H9 (cell line): ENCODE measurements around the gene DEFB110. TPM values are rescaled to one million over a fixed set of nuclear protein-coding genes. Genes with fewer than 3 reads are reported as not detected.

Experiments
- DNase-seq: peaks from one replicate; pipeline ENCODE4 v3.0.0-alpha.2; 2017
- H2AFZ ChIP-seq: one replicate; pipeline ENCODE4 v1.6.1; 2013; ENCODE audit warnings: mild to moderate bottlenecking, low read length, control low read depth, moderate library complexity
- H2AK5ac ChIP-seq: 2 replicates; pipeline ENCODE4 v1.6.1; 2013; ENCODE audit warnings: low read length, control low read depth, mixed read lengths; ENCODE audit not compliant: insufficient read length
- H2BK120ac ChIP-seq: one replicate; pipeline ENCODE4 v1.6.1; 2013; ENCODE audit warnings: low read depth, mild to moderate bottlenecking, low read length, control low read depth, inconsistent platforms; ENCODE audit not compliant: poor library complexity, severe bottlenecking
- H2BK12ac ChIP-seq: 2 replicates; pipeline ENCODE4 v1.6.1; 2013; ENCODE audit warnings: low read length, control low read depth, mixed read lengths, low read depth; ENCODE audit not compliant: insufficient read length
- H2BK15ac ChIP-seq: 2 replicates; pipeline ENCODE4 v1.6.1; 2013; ENCODE audit warnings: low read depth, low read length, control low read depth
- H2BK20ac ChIP-seq: one replicate; pipeline ENCODE4 v1.6.1; 2013; ENCODE audit warnings: low read depth, mild to moderate bottlenecking, low read length, control low read depth, inconsistent platforms; ENCODE audit not compliant: poor library complexity, severe bottlenecking
- H2BK5ac ChIP-seq: 2 replicates; pipeline ENCODE4 v1.6.1; 2013; ENCODE audit warnings: low read length, control low read depth, mixed read lengths; ENCODE audit not compliant: insufficient read length
- H3K14ac ChIP-seq: 2 replicates; pipeline ENCODE4 v1.6.1; 2013; ENCODE audit warnings: low read length, control low read depth; ENCODE audit not compliant: insufficient read depth
- H3K18ac ChIP-seq: 2 replicates; pipeline ENCODE4 v1.6.1; 2013; ENCODE audit warnings: low read depth, mild to moderate bottlenecking, mixed read lengths, low read length, control low read depth; ENCODE audit not compliant: insufficient read length
- H3K23ac ChIP-seq: 2 replicates; pipeline ENCODE4 v1.6.1; 2013; ENCODE audit warnings: low read length, control low read depth, mixed read lengths, low read depth; ENCODE audit not compliant: insufficient read length
- H3K23me2 ChIP-seq: 2 replicates; pipeline ENCODE4 v1.6.1; 2013; ENCODE audit warnings: low read depth, mild to moderate bottlenecking, mixed read lengths, low read length, control low read depth; ENCODE audit not compliant: insufficient read length, poor library complexity, severe bottlenecking
- H3K27ac ChIP-seq: 2 replicates; pipeline ENCODE4 v1.5.1; 2013; ENCODE audit warnings: low read length, control low read depth, mixed read lengths, low read depth; ENCODE audit not compliant: insufficient read length
- H3K27me3 ChIP-seq: 2 replicates; pipeline ENCODE4 v1.6.1; 2013; ENCODE audit warnings: low read length, control low read depth, inconsistent platforms; ENCODE audit not compliant: insufficient read depth
- H3K4ac ChIP-seq: 2 replicates; pipeline ENCODE4 v1.6.1; 2013; ENCODE audit warnings: low read depth, mild to moderate bottlenecking, control low read depth, inconsistent platforms, low read length, moderate library complexity
- H3K4me1 ChIP-seq: 2 replicates; pipeline ENCODE4 v1.6.1; 2013; ENCODE audit warnings: low read length, control low read depth, inconsistent platforms; ENCODE audit not compliant: insufficient read depth
- H3K4me2 ChIP-seq: 2 replicates; pipeline ENCODE4 v1.6.1; 2013; ENCODE audit warnings: low read length, control low read depth, mixed read lengths; ENCODE audit not compliant: insufficient read length, insufficient read depth
- H3K56ac ChIP-seq: 2 replicates; pipeline ENCODE4 v1.6.1; 2013; ENCODE audit warnings: low read depth, mild to moderate bottlenecking, mixed read lengths, low read length, control low read depth; ENCODE audit not compliant: insufficient read length
- H3K79me1 ChIP-seq: 2 replicates; pipeline ENCODE4 v1.6.1; 2013; ENCODE audit warnings: low read depth, mild to moderate bottlenecking, moderate library complexity, low read length, control low read depth, inconsistent platforms; ENCODE audit not compliant: insufficient read depth, poor library complexity, severe bottlenecking
- H3K79me2 ChIP-seq: 2 replicates; pipeline ENCODE4 v1.6.1; 2013; ENCODE audit warnings: low read length, control low read depth, inconsistent platforms; ENCODE audit not compliant: insufficient read depth
- H3K9ac ChIP-seq: 2 replicates; pipeline ENCODE4 v1.6.1; 2013; ENCODE audit warnings: low read length, control low read depth, mixed read lengths; ENCODE audit not compliant: insufficient read length; ENCODE audit errors: extremely low read depth
- H3K9me3 ChIP-seq: one replicate; pipeline ENCODE4 v1.6.1; 2013; ENCODE audit warnings: low read depth, low read length, inconsistent platforms; ENCODE audit not compliant: control insufficient read depth
- H3T11ph ChIP-seq: one replicate; pipeline ENCODE4 v1.6.1; 2013; ENCODE audit warnings: mild to moderate bottlenecking, low read length, control low read depth, inconsistent platforms
- H4K20me1 ChIP-seq: one replicate; pipeline ENCODE4 v1.6.1; 2013; ENCODE audit not compliant: control insufficient read depth, insufficient read length, insufficient read depth
- H4K5ac ChIP-seq: 2 replicates; pipeline ENCODE4 v1.6.1; 2013; ENCODE audit warnings: low read depth, mild to moderate bottlenecking, mixed read lengths, low read length, control low read depth; ENCODE audit not compliant: insufficient read length
- H4K8ac ChIP-seq: replicated peaks from 2 replicates; pipeline ENCODE4 v1.6.1; 2013; ENCODE audit warnings: low read length, control low read depth, mixed read lengths, low read depth; ENCODE audit not compliant: insufficient read length
- H4K91ac ChIP-seq: 2 replicates; pipeline ENCODE4 v1.6.1; 2013; ENCODE audit warnings: low read depth, mild to moderate bottlenecking, moderate library complexity, mixed read lengths, low read length, control low read depth; ENCODE audit not compliant: insufficient read length
- H3K27ac Mint-ChIP-seq, 3 experiments: 2 replicates in 2 of 3; 3 replicates in 1 of 3; pipeline ENCODE4 v1.8.0; 2020 to 2021; ENCODE audit warnings: mixed read lengths in 3 of 3, mild to moderate bottlenecking in 1 of 3, moderate library complexity in 1 of 3
- H3K27me3 Mint-ChIP-seq: 2 replicates; pipeline ENCODE4 v1.8.0; 2021; ENCODE audit warnings: low read depth, mild to moderate bottlenecking, moderate library complexity, mixed read lengths
- H3K36me3 Mint-ChIP-seq, 3 experiments: 2 replicates in 2 of 3; 3 replicates in 1 of 3; pipeline ENCODE4 v1.8.0; 2020 to 2021; ENCODE audit warnings: low read depth in 3 of 3, mixed read lengths in 3 of 3; ENCODE audit not compliant: insufficient read depth in 1 of 3
- H3K4me1 Mint-ChIP-seq, 2 experiments: 2 replicates each; pipeline ENCODE4 v1.8.0; 2020; ENCODE audit warnings: mixed read lengths in 2 of 2
- H3K4me3 Mint-ChIP-seq, 2 experiments: 2 replicates in 1 of 2; 3 replicates in 1 of 2; pipeline ENCODE4 v1.8.0; 2020 to 2021; ENCODE audit warnings: mild to moderate bottlenecking in 2 of 2, mixed read lengths in 2 of 2, moderate library complexity in 1 of 2
- H3K9me3 Mint-ChIP-seq, 2 experiments: 2 replicates in 1 of 2; 3 replicates in 1 of 2; pipeline ENCODE4 v1.8.0; 2020; ENCODE audit warnings: mild to moderate bottlenecking in 2 of 2, mixed read lengths in 2 of 2, moderate library complexity in 1 of 2
- CTCF ChIP-seq: fragments of 200-600 bp; sonication (generic); conservative IDR thresholded peaks from 3 replicates; pipeline ENCODE4 v1.8.0; 2021; ENCODE audit warnings: antibody characterized with exemption, mild to moderate bottlenecking
- WGBS: extraction: QIAGEN DNeasy Blood & Tissue Kit; methylation state at CpG from one replicate; pipeline ENCODE4 v1.1.7; 2013; ENCODE audit warnings: missing lambda C conversion rate, low lambda C conversion rate, mixed read lengths; ENCODE audit not compliant: insufficient read length; ENCODE audit errors: extremely low coverage; 5-methylcytosine and 5-hydroxymethylcytosine counted together
- total RNA-seq: library from RNA; stranded (reverse); gene quantifications from 2 replicates; pipeline ENCODE4 v1.2.1, GENCODE V29; 2021

The DEFB110 gene
- total RNA-seq, 1 experiment from 2014 or later = not detected

GRCh38 chr6:49980898-49981297 lies 40.9 kb downstream of the DEFB110 start:
- H3K9ac ChIP-seq = no peak overlapping the region
- H3K4me1 ChIP-seq = no peaks in the 10 kb centered on the region; the same call in 1 of the 2 replicates
- H3K4me1 Mint-ChIP-seq = peaks cover 0 to 4% of the 10 kb centered on the region in 2 experiments; a peak in 2 of 4 replicates

More at GRCh38 chr6:49980898-49981297, 40.9 kb downstream of the DEFB110 start:
- Histone ChIP-seq H3K23me2 (no peaks in the 10 kb centered on the region), H3K18ac (no peak overlapping the region), H4K5ac (no peak overlapping the region), H3K79me2 (no peaks in the 10 kb centered on the region), H2BK120ac (no peak overlapping the region), H3K23ac (no peak overlapping the region), H4K20me1 (no peaks in the 10 kb centered on the region), H3K27ac (no peak overlapping the region), H3K56ac (no peak overlapping the region), H2BK5ac (no peak overlapping the region), H3K79me1 (no peaks in the 10 kb centered on the region), H3T11ph (no peak overlapping the region), H3K9me3 (no peaks in the 10 kb centered on the region), H3K4me2 (no peak overlapping the region), H2BK20ac (no peak overlapping the region), H3K14ac (no peak overlapping the region), H3K27me3 (no peaks in the 10 kb centered on the region), H2AFZ (no peak overlapping the region), H2BK12ac (no peak overlapping the region), H2BK15ac (no peak overlapping the region), H4K91ac (no peak overlapping the region), H3K4ac (no peak overlapping the region), H2AK5ac (no peak overlapping the region), H4K8ac (no peak overlapping the region)
- Mint-ChIP-seq H3K9me3 (peaks cover 0 to 4% of the 10 kb centered on the region in 2 experiments; a peak in 1 of 5 replicates), H3K36me3 (no peaks in the 10 kb centered on the region), H3K27ac (no peak overlapping the region), H3K4me3 (no peak overlapping the region), H3K27me3 (no peaks in the 10 kb centered on the region)
- no peak for TF ChIP-seq CTCF
- DNase-seq = no peak
- no CpG with 5 or more reads among the region's 1 CpG for WGBS
